ENCODE measurements around the gene RAD21L1. TPM values are rescaled to one million over a fixed set of nuclear protein-coding genes. Genes with fewer than 3 reads are reported as not detected.

The RAD21L1 gene
- total and polyA plus RNA-seq, 2 donors (not counting 3 experiments of a cell fraction or from before 2014, with no cell fraction given), result 0.06 TPM; not detected in 1

DNA sequence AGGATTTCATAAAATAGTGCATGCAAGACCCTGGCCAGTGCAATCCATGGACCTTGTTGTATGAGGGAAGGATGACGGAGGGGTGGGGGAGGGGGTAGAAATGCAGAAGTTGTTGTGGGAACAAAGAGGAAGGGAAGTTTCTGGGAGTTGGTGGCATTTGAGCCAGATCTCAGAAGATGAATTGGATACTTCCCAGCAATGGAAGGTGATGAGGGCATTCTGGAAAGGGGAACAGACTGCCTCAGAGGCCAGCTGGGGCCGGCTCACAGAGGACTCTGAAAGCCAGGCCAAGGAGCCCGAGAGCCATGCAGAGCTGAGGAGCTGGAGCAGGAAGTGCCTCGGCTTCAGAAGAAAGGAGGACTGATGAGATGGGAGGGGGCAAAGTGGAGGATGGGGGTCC is 43.7 kb upstream of the RAD21L1 start:
- no peaks in the 10 kb centered on the region for H3K4me1 ChIP-seq (ENCODE audit: control insufficient read depth, extremely low read depth, insufficient read depth, low read length)
- ChIA-PET POLR2A (no interaction called here), CTCF (no interaction called here)
- FAIRE-seq (no peak), DNase-seq (ENCODE audit: low read depth, low spot score) (no peak)
- intact Hi-C loops (cut with micrococcal nuclease) (loop anchor here (10.0 kb wide), 1 partner anchor 227 kb away; no protein-coding TSS in a partner anchor), dilution Hi-C loops (cut with MboI; ENCODE audit: extremely low pct_ligation_motif_present, low sequenced_read_pairs) (no loop called here)
- H3K4me2 ChIP-seq (ENCODE audit: insufficient read depth, low read length), result no peak overlapping the region
- H3K9ac ChIP-seq (replicated peaks; ENCODE audit: extremely low read depth, insufficient read depth, low read length), result no peak overlapping the region
- H2AFZ ChIP-seq (ENCODE audit: low read depth, low read length), result no peak overlapping the region
- no TSS peak for BruUV-seq (replicated peaks)
- no peak overlapping the region for H3K4me3 ChIP-seq (replicated peaks in 1 of 3; ENCODE audit: insufficient read depth in 1 of 3, low read depth in 1 of 3, low read length in 3 of 3)
- H3K27me3 ChIP-seq (ENCODE audit: control insufficient read depth in 2 of 2, insufficient read depth in 2 of 2, low read length in 2 of 2), result peaks cover 12 to 22% of the 10 kb centered on the region in 2 experiments
- no peaks in the 10 kb centered on the region for H3K36me3 ChIP-seq (ENCODE audit: control insufficient read depth in 2 of 2, extremely low read depth in 1 of 2, insufficient read depth in 2 of 2, low read length in 2 of 2)
- no peaks in the 10 kb centered on the region for H4K20me1 ChIP-seq (replicated peaks; ENCODE audit: control insufficient read depth, extremely low read depth, insufficient read depth, low read length)
- no peak overlapping the region for H3K27ac ChIP-seq (ENCODE audit: insufficient read depth, low read depth, low read length)
- no peaks in the 10 kb centered on the region for H3K9me3 ChIP-seq (replicated peaks; ENCODE audit: control insufficient read depth, insufficient read depth, low read length)
- no peaks in the 10 kb centered on the region for H3K9me1 ChIP-seq (replicated peaks; ENCODE audit: control insufficient read depth, extremely low read depth, insufficient read depth, low read length)
- no peaks in the 10 kb centered on the region for H3K79me2 ChIP-seq (ENCODE audit: control insufficient read depth, insufficient read depth, low read length)
- TF ChIP-seq JUN (IDR thresholded peaks at IDR 0.05; ENCODE audit: borderline replicate concordance, insufficient read depth, insufficient read length, low read depth), result no peak
- TF ChIP-seq FOS (IDR thresholded peaks at IDR 0.05; ENCODE audit: borderline replicate concordance, insufficient read depth, low read length), result no peak
- no peak for TF ChIP-seq MAX (IDR thresholded peaks at IDR 0.05; ENCODE audit: insufficient read depth, insufficient read length)
- no peak for TF ChIP-seq GATA2 (IDR thresholded peaks at IDR 0.05; ENCODE audit: insufficient read depth, insufficient read length, low read depth, low read length)
- no peak for TF ChIP-seq EZH2 (IDR thresholded peaks at IDR 0.05; ENCODE audit: borderline replicate concordance, low read depth, low read length, severe bottlenecking)
- TF ChIP-seq POLR2AphosphoS5 (IDR thresholded peaks at IDR 0.05; ENCODE audit: insufficient read depth, low read depth, low read length), result no peak
- no peak for TF ChIP-seq MYC (IDR thresholded peaks at IDR 0.05; ENCODE audit: low read depth, low read length)
- TF ChIP-seq, protein P1, sequence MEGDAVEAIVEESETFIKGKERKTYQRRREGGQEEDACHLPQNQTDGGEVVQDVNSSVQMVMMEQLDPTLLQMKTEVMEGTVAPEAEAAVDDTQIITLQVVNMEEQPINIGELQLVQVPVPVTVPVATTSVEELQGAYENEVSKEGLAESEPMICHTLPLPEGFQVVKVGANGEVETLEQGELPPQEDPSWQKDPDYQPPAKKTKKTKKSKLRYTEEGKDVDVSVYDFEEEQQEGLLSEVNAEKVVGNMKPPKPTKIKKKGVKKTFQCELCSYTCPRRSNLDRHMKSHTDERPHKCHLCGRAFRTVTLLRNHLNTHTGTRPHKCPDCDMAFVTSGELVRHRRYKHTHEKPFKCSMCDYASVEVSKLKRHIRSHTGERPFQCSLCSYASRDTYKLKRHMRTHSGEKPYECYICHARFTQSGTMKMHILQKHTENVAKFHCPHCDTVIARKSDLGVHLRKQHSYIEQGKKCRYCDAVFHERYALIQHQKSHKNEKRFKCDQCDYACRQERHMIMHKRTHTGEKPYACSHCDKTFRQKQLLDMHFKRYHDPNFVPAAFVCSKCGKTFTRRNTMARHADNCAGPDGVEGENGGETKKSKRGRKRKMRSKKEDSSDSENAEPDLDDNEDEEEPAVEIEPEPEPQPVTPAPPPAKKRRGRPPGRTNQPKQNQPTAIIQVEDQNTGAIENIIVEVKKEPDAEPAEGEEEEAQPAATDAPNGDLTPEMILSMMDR (IDR thresholded peaks at IDR 0.05; ENCODE audit: extremely low read depth in 1 of 2, insufficient read depth in 1 of 2, low read depth in 1 of 2, low read length in 2 of 2), result no peak
- TF ChIP-seq POLR2A (IDR thresholded peaks at IDR 0.05; ENCODE audit: low read depth, low read length), result no peak
